Middle frontal gyrus (tissue), 1 donor: ENCODE measurements around the gene DKK2.
A peak's percentile ranks its signal among the peaks of the same experiment; 100 is the strongest.

Experiments used
- DNase-seq: peaks from one replicate; pipeline ENCODE4 v3.0.0-alpha.2; 2015; ENCODE audit warnings: low spot score; ENCODE audit errors: extremely low spot score

DKK2 gene

GRCh38 chr4:107035819-107036583 lies at the start of gene DKK2:
TSS of gene DKK2 (minus strand) at chr4:107036313. CDS start at chr4:107035591, 722 bp downstream.
- DNase-seq: no peak

- DNase-seq: no peak
These were observed 41.1 kb upstream of the DKK2 start for GRCh38 chr4:107077192-107077591.

- DNase-seq: no peak
These were observed 37.0 kb upstream of the DKK2 start for GRCh38 chr4:107072836-107073736.

- no peak for DNase-seq
These were observed 35.0 kb upstream of the DKK2 start for GRCh38 chr4:107071108-107071507.

GRCh38 chr4:107069049-107069448 lies 32.9 kb upstream of the DKK2 start:
- no peak for DNase-seq

- no peak for DNase-seq
These were observed 32.0 kb upstream of the DKK2 start for GRCh38 chr4:107068116-107068515.

GRCh38 chr4:107066621-107067020 lies 30.5 kb upstream of the DKK2 start:
- no peak for DNase-seq

- DNase-seq: no peak
These were observed 29.1 kb upstream of the DKK2 start for GRCh38 chr4:107065201-107065600.

- DNase-seq: no peak
These were observed 24.3 kb upstream of the DKK2 start for GRCh38 chr4:107060388-107060787.

- no peak for DNase-seq
These were observed 22.7 kb upstream of the DKK2 start for GRCh38 chr4:107058828-107059227.

- no peak for DNase-seq
These were observed 14.5 kb upstream of the DKK2 start for GRCh38 chr4:107050525-107051135.

GRCh38 chr4:107046261-107046660 lies 10.1 kb upstream of the DKK2 start:
- DNase-seq: no peak

GRCh38 chr4:107044170-107044569 lies 8.1 kb upstream of the DKK2 start:
- no peak for DNase-seq

GRCh38 chr4:107037199-107037584 lies 1.1 kb upstream of the DKK2 start:
- DNase-seq: no peak

GRCh38 chr4:107036584-107037198 lies 578 bp upstream of the DKK2 start:
- DNase-seq: no peak

- no peak for DNase-seq
These were observed 906 bp downstream of the DKK2 start for GRCh38 chr4:107034996-107035818.

- peak; percentile 36 for DNase-seq
These were observed 1.8 kb downstream of the DKK2 start for GRCh38 chr4:107034091-107034995.

GRCh38 chr4:107027379-107027778 lies 8.7 kb downstream of the DKK2 start:
- no peak for DNase-seq

GRCh38 chr4:107018344-107018735 lies 17.8 kb downstream of the DKK2 start:
- no peak for DNase-seq
